ENCODE data around the gene FMN1.

GRCh38 chr15:33198541-33198940 lies 4.0 kb upstream of the FMN1 start:
- TF ChIP-seq CTCF (IDR thresholded peaks at IDR 0.05): no peak
- no peak for TF ChIP-seq POLR2A (IDR thresholded peaks at IDR 0.05)

Data from testis (tissue), 2 donors.